Measurements from ENCODE around the gene SEMA6A.

GRCh38 chr5:116612431-116612830 lies 37.8 kb upstream of the SEMA6A start:
- no peak for TF ChIP-seq CTCF (conservative IDR thresholded peaks at IDR 0.05; ENCODE audit: low read length)
- no peak for TF ChIP-seq EZH2phosphoT487 (IDR thresholded peaks at IDR 0.05; ENCODE audit: borderline replicate concordance, low read depth, low read length)
